B cell (primary cell): ENCODE data around the gene MYOZ2. TPM values are rescaled to one million over a fixed set of nuclear protein-coding genes. Genes with fewer than 3 reads are reported as not detected.

Experiments
- ATAC-seq: fragments of 200-7000 bp; cut with Tn5 transposase; one replicate; pipeline ENCODE4 v1.10.0; 2021; ENCODE audit warnings: low read depth, mild to moderate bottlenecking, moderate number of reproducible peaks, moderate library complexity
- CTCF ChIA-PET: fragments of 350-600 bp; sonication (Branson Sonifier 250); formaldehyde crosslinking; loops from one replicate; lab custom pipeline; 2021; ENCODE audit warnings: antibody characterized with exemption, inconsistent platforms; lab: Charles Lee
- POLR2A ChIA-PET: fragments of 350-600 bp; sonication (Branson Sonifier 250); formaldehyde crosslinking; loops from one replicate; lab custom pipeline; 2021; ENCODE audit warnings: antibody characterized with exemption; lab: Charles Lee
- DNase-seq: peaks from one replicate; pipeline ENCODE4 v3.0.0; 2013
- H2AFZ ChIP-seq: 2 replicates; pipeline ENCODE4 v1.6.1; 2012; ENCODE audit warnings: mild to moderate bottlenecking, low read depth, low read length; ENCODE audit not compliant: insufficient read depth, poor library complexity, severe bottlenecking
- H3K27ac ChIP-seq, 2 donors: 1 replicate in 1 of 2; 2 replicates in 1 of 2; pipeline ENCODE4 v1.5.1; 2012 to 2013; ENCODE audit warnings: low read length in 2 of 2, mild to moderate bottlenecking in 2 of 2, moderate library complexity in 1 of 2
- H3K27me3 ChIP-seq, 4 experiments: fragments of 200-600 bp in 1 of 4; sonication (generic) in 1 of 4; replicated peaks in 1 of 4; 1 replicate in 2 of 4; 2 replicates in 2 of 4; pipeline versions ENCODE4 v1.6.1 to v1.7.0; 2013 to 2016; ENCODE audit warnings: low read length in 3 of 4, mild to moderate bottlenecking in 2 of 4, mixed read lengths in 1 of 4, moderate library complexity in 1 of 4; ENCODE audit not compliant: insufficient read depth in 4 of 4, control insufficient read depth in 3 of 4; ENCODE audit errors: control extremely low read depth in 1 of 4
- H3K36me3 ChIP-seq, 2 experiments: replicated peaks in 1 of 2; 1 replicate in 1 of 2; 2 replicates in 1 of 2; pipeline versions ENCODE4 v1.6.1 to v1.7.1; 2013; ENCODE audit warnings: low read length in 1 of 2; ENCODE audit not compliant: insufficient read depth in 2 of 2, control insufficient read depth in 1 of 2; ENCODE audit errors: control extremely low read depth in 1 of 2, extremely low read depth in 1 of 2
- H3K4me1 ChIP-seq, 2 donors: fragments of 200-600 bp in 1 of 2; sonication (generic) in 1 of 2; 1 replicate in 1 of 2; 2 replicates in 1 of 2; pipeline versions ENCODE4 v1.5.1 to v1.6.1; 2013 to 2017; ENCODE audit warnings: low read length in 2 of 2; ENCODE audit not compliant: control insufficient read depth in 2 of 2, insufficient read depth in 2 of 2
- H3K4me2 ChIP-seq: replicated peaks from 2 replicates; pipeline ENCODE3; 2012; ENCODE audit warnings: mild to moderate bottlenecking, low read depth, low read length; ENCODE audit not compliant: poor library complexity, severe bottlenecking
- H3K4me3 ChIP-seq, 5 experiments: fragments of 200-600 bp in 1 of 5; sonication (generic) in 1 of 5; 1 replicate in 3 of 5; 2 replicates in 2 of 5; pipeline versions ENCODE4 v1.5.1 to v1.7.0; 2011 to 2016; ENCODE audit warnings: low read length in 4 of 5, mild to moderate bottlenecking in 4 of 5, low read depth in 2 of 5, control low read depth in 1 of 5, moderate library complexity in 1 of 5; ENCODE audit not compliant: insufficient read depth in 1 of 5; ENCODE audit errors: control extremely low read depth in 1 of 5, extremely low read depth in 1 of 5
- H3K79me2 ChIP-seq: fragments of 200-600 bp; sonication (generic); one replicate; pipeline ENCODE4 v1.6.0; 2016; ENCODE audit warnings: low read length; ENCODE audit not compliant: control insufficient read depth, insufficient read depth
- H3K9ac ChIP-seq: fragments of 200-600 bp; sonication (generic); 2 replicates; pipeline ENCODE4 v1.6.1; 2017; ENCODE audit warnings: mild to moderate bottlenecking, low read length, moderate library complexity
- H3K9me3 ChIP-seq, 3 donors: one replicate each; pipeline versions ENCODE4 v1.6.1 to v1.7.1; 2013; ENCODE audit warnings: low read length in 2 of 3; ENCODE audit not compliant: control insufficient read depth in 2 of 3, insufficient read depth in 1 of 3; ENCODE audit errors: control extremely low read depth in 1 of 3
- H4K20me1 ChIP-seq: 2 replicates; pipeline ENCODE4 v1.6.0; 2012; ENCODE audit warnings: mild to moderate bottlenecking, low read length; ENCODE audit not compliant: insufficient read depth, control insufficient read depth, poor library complexity, severe bottlenecking
- H3K27ac Mint-ChIP-seq: one replicate; pipeline ENCODE4 v1.8.0; 2021; ENCODE audit warnings: mixed read lengths
- H3K27me3 Mint-ChIP-seq: one replicate; pipeline ENCODE4 v1.8.0; 2021; ENCODE audit warnings: mixed read lengths
- H3K4me1 Mint-ChIP-seq: one replicate; pipeline ENCODE4 v1.8.0; 2021; ENCODE audit warnings: mixed read lengths
- H3K4me3 Mint-ChIP-seq: one replicate; pipeline ENCODE4 v1.8.0; 2021; ENCODE audit warnings: mixed read lengths
- H3K9me3 Mint-ChIP-seq: one replicate; pipeline ENCODE4 v1.8.0; 2022; ENCODE audit warnings: mixed read lengths; ENCODE audit not compliant: insufficient read depth
- EZH2 ChIP-seq: IDR thresholded peaks from 2 replicates; pipeline ENCODE4 v1.6.1; 2012; ENCODE audit warnings: borderline replicate concordance, low read depth, mild to moderate bottlenecking, moderate library complexity, low read length; ENCODE audit not compliant: insufficient read depth, poor library complexity, severe bottlenecking
- WGBS: methylation state at CpG from one replicate; pipeline ENCODE4 v1.1.5; 2013; ENCODE audit warnings: missing lambda C conversion rate; ENCODE audit not compliant: insufficient coverage; 5-methylcytosine and 5-hydroxymethylcytosine counted together
- intact Hi-C: fragments of 100-400 bp; cut with micrococcal nuclease; formaldehyde crosslinking; loops from one replicate; pipeline ENCODE4 v1.10.0; 2022
- polyA plus RNA-seq: library from polyadenylated mRNA; depleted of rRNA; stranded (reverse); fragments of >200 nt; gene quantifications from 2 replicates; pipeline ENCODE4 v1.2.3, GENCODE V29; 2012
- total RNA-seq, 2 donors: library from RNA; stranded (reverse); fragments of 120-200 nt in 1 of 2; gene quantifications; 1 replicate in 1 of 2; 2 replicates in 1 of 2; pipeline versions ENCODE4 v1.2.3 to v1.2.4, GENCODE V29; 2013 to 2022
- TF ChIP-seq, protein P1 (sequence below): fragments of 200-600 bp; IDR thresholded peaks from one replicate; pipeline ENCODE4 v1.8.0; 2022; ENCODE audit warnings: antibody characterized with exemption, mild to moderate bottlenecking

The MYOZ2 gene
- total and polyA plus RNA-seq, 2 donors (not counting 1 experiment from before 2014, with no cell fraction given) = not detected

DNA sequence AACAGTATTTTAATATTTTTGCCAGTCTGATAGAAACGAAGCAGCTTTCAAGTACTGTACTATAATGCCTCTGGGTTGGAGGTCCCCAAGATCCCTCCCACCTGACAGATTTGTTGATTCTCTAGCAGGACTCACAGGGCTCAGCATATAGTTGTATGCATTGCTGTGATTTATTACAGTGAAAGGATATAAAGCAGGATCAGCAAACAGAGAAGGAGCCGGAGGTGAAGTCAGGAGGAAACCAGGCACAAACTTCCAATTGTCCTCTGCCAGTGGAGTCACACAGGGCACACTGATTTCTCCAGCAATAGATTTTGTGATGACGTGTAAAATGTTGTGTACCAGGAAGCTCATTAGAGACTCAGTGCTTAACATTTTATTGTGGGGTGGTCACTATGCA lies 95.9 kb downstream of the MYOZ2 start:
- H3K27me3 Mint-ChIP-seq = no peaks in the 10 kb centered on the region
- WGBS = 100% methylated on average over 2 of the region's 3 CpGs
- Histone ChIP-seq H3K4me2 (no peak overlapping the region), H3K36me3 (no peaks in the 10 kb centered on the region), H2AFZ (no peak overlapping the region), H3K9ac (no peak overlapping the region), H3K79me2 (no peaks in the 10 kb centered on the region), H3K9me3 (no peaks in the 10 kb centered on the region), H4K20me1 (no peaks in the 10 kb centered on the region), H3K4me1 (peaks cover 6 to 8% of the 10 kb centered on the region in 2 donors), H3K4me3 (no peak overlapping the region), H3K27me3 (no peaks in the 10 kb centered on the region), H3K27ac (no peak overlapping the region)
- ATAC-seq (no peak), DNase-seq (no peak)
- CTCF ChIA-PET = no interaction called here
- H3K4me3 Mint-ChIP-seq = no peak overlapping the region
- no peak overlapping the region for H3K27ac Mint-ChIP-seq
- no peak for TF ChIP-seq EZH2
- TF ChIP-seq, protein P1, sequence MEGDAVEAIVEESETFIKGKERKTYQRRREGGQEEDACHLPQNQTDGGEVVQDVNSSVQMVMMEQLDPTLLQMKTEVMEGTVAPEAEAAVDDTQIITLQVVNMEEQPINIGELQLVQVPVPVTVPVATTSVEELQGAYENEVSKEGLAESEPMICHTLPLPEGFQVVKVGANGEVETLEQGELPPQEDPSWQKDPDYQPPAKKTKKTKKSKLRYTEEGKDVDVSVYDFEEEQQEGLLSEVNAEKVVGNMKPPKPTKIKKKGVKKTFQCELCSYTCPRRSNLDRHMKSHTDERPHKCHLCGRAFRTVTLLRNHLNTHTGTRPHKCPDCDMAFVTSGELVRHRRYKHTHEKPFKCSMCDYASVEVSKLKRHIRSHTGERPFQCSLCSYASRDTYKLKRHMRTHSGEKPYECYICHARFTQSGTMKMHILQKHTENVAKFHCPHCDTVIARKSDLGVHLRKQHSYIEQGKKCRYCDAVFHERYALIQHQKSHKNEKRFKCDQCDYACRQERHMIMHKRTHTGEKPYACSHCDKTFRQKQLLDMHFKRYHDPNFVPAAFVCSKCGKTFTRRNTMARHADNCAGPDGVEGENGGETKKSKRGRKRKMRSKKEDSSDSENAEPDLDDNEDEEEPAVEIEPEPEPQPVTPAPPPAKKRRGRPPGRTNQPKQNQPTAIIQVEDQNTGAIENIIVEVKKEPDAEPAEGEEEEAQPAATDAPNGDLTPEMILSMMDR = no peak
- intact Hi-C loops = loop anchor here (5.0 kb wide), 1 partner anchor 36 kb away; no protein-coding TSS in a partner anchor
- H3K4me1 Mint-ChIP-seq = peaks cover 32% of the 10 kb centered on the region
- H3K9me3 Mint-ChIP-seq = no peaks in the 10 kb centered on the region
- POLR2A ChIA-PET = no interaction called here

DNA sequence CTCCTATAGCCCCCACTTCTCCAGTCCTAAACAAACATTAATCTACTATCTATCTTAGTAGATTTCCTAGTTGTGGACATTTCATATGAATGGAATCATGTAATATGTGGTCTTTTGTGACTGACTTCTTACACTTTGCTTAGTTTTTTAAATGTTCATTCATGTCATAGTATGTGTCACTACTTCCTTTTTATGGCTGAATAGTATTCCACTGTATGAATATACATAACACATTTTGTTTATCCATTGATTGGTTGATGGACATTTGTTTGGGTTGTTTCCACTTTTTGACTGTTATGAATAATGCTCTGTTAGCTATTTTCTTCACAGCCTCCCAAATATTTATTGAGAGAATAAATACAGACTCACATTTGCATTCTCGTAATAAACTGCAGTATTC lies 96.7 kb downstream of the MYOZ2 start:
- no CpG with 5 or more reads among the region's 1 CpG for WGBS
- Histone ChIP-seq H3K9me3 (no peaks in the 10 kb centered on the region), H3K36me3 (no peaks in the 10 kb centered on the region), H3K4me1 (peaks cover 6 to 8% of the 10 kb centered on the region in 2 donors), H4K20me1 (no peaks in the 10 kb centered on the region), H3K27ac (no peak overlapping the region), H3K4me2 (no peak overlapping the region), H3K27me3 (no peaks in the 10 kb centered on the region), H3K79me2 (no peaks in the 10 kb centered on the region), H3K9ac (no peak overlapping the region), H3K4me3 (no peak overlapping the region), H2AFZ (no peak overlapping the region)
- ATAC-seq = no peak
- ChIA-PET CTCF (no interaction called here), POLR2A (no interaction called here)
- H3K27ac Mint-ChIP-seq = no peak overlapping the region
- H3K9me3 Mint-ChIP-seq = no peaks in the 10 kb centered on the region
- H3K4me1 Mint-ChIP-seq = peaks cover 39% of the 10 kb centered on the region
- TF ChIP-seq, protein P1 = no peak
- no peak for TF ChIP-seq EZH2
- no peak overlapping the region for H3K4me3 Mint-ChIP-seq
- no peak for DNase-seq
- no peaks in the 10 kb centered on the region for H3K27me3 Mint-ChIP-seq
- intact Hi-C loops = loop anchor here (5.0 kb wide), 1 partner anchor 35 kb away; no protein-coding TSS in a partner anchor
